Natural killer cell (primary cell): ENCODE results near the gene DNAH2. TPM values are rescaled to one million over a fixed set of nuclear protein-coding genes. Genes with fewer than 3 reads are reported as not detected.

Experiments
- ATAC-seq, 3 donors: fragments of 150-1000 bp in 2 of 3; fragments of 200-7000 bp in 1 of 3; cut with Tn5 transposase; 1 replicate in 1 of 3; 2 replicates in 2 of 3; pipeline ENCODE4 v1.10.0; 2021; ENCODE audit warnings: mild to moderate bottlenecking in 2 of 3, moderate library complexity in 2 of 3
- DNase-seq, 2 donors: peaks; one replicate each; pipeline versions ENCODE4 v3.0.0 to v3.0.0-alpha.2; 2013 to 2021; ENCODE audit warnings: mixed read lengths in 1 of 2
- H3K27ac ChIP-seq: one replicate; pipeline ENCODE4 v1.5.1; 2013; ENCODE audit warnings: mild to moderate bottlenecking, low read length
- H3K27me3 ChIP-seq: one replicate; pipeline ENCODE4 v1.6.1; 2013; ENCODE audit warnings: low read length; ENCODE audit not compliant: control insufficient read depth, insufficient read depth
- H3K36me3 ChIP-seq: one replicate; pipeline ENCODE4 v1.6.1; 2013; ENCODE audit warnings: low read length; ENCODE audit not compliant: control insufficient read depth, insufficient read depth
- H3K4me1 ChIP-seq: one replicate; pipeline ENCODE4 v1.6.1; 2013; ENCODE audit warnings: low read length; ENCODE audit not compliant: control insufficient read depth, insufficient read depth
- H3K4me3 ChIP-seq: one replicate; pipeline ENCODE4 v1.5.1; 2013; ENCODE audit warnings: low read length
- H3K9me3 ChIP-seq: one replicate; pipeline ENCODE4 v1.6.1; 2013; ENCODE audit warnings: low read length; ENCODE audit not compliant: control insufficient read depth, insufficient read depth
- H3K27ac Mint-ChIP-seq, 2 donors: one replicate each; pipeline ENCODE4 v1.8.0; 2022; ENCODE audit warnings: mild to moderate bottlenecking in 2 of 2, mixed read lengths in 2 of 2, moderate library complexity in 1 of 2
- H3K27me3 Mint-ChIP-seq, 2 donors: one replicate each; pipeline ENCODE4 v1.8.0; 2022; ENCODE audit warnings: low read depth in 2 of 2, mixed read lengths in 2 of 2
- H3K36me3 Mint-ChIP-seq: one replicate; pipeline ENCODE4 v1.8.0; 2022; ENCODE audit warnings: mixed read lengths
- H3K4me1 Mint-ChIP-seq, 2 donors: one replicate each; pipeline ENCODE4 v1.8.0; 2022; ENCODE audit warnings: mixed read lengths in 2 of 2
- H3K4me3 Mint-ChIP-seq: one replicate; pipeline ENCODE4 v1.8.0; 2022; ENCODE audit warnings: mild to moderate bottlenecking, moderate library complexity, mixed read lengths
- H3K9me3 Mint-ChIP-seq, 2 donors: one replicate each; pipeline ENCODE4 v1.8.0; 2022; ENCODE audit warnings: mixed read lengths in 2 of 2
- CTCF ChIP-seq: fragments of 200-600 bp; IDR thresholded peaks from one replicate; pipeline ENCODE4 v1.8.0; 2022; ENCODE audit warnings: antibody characterized with exemption
- WGBS: methylation state at CpG from one replicate; pipeline ENCODE4 v1.1.7; 2013; ENCODE audit warnings: missing lambda C conversion rate; ENCODE audit not compliant: insufficient coverage; 5-methylcytosine and 5-hydroxymethylcytosine counted together
- intact Hi-C: fragments of 100-400 bp; cut with micrococcal nuclease; formaldehyde crosslinking; loops from one replicate; pipeline ENCODE4 v1.14.2; 2022
- total RNA-seq, 4 donors: library from RNA; stranded (reverse); fragments of 120-200 nt in 1 of 4; gene quantifications; one replicate each; pipeline versions ENCODE4 v1.2.3 to v1.2.4, GENCODE V29; 2013 to 2022

DNAH2 gene
- total RNA-seq, 3 donors from 2014 or later (not counting 1 experiment from before 2014, with no cell fraction given), result 0.05 to 0.07 TPM; not detected in 1

- no peak overlapping the region for H3K27ac ChIP-seq
- H3K27me3 Mint-ChIP-seq, result peaks cover 0 to 12% of the 10 kb centered on the region in 2 donors
- peaks cover 21 to 41% of the 10 kb centered on the region in 2 donors for H3K4me1 Mint-ChIP-seq
- no peaks in the 10 kb centered on the region for H3K9me3 ChIP-seq
- ATAC-seq (no peak), DNase-seq (no peak)
- H3K4me3 ChIP-seq, result no peak overlapping the region
- intact Hi-C loops, result no loop called here
- H3K9me3 Mint-ChIP-seq, result no peaks in the 10 kb centered on the region
- H3K36me3 ChIP-seq, result no peaks in the 10 kb centered on the region
- peaks cover 32% of the 10 kb centered on the region for H3K4me1 ChIP-seq
- H3K27me3 ChIP-seq, result no peaks in the 10 kb centered on the region
- H3K4me3 Mint-ChIP-seq, result no peak overlapping the region
- H3K27ac Mint-ChIP-seq, result no peak overlapping the region
- 88% methylated on average over 8 of the region's 10 CpGs for WGBS
- no peak for TF ChIP-seq CTCF
- no peaks in the 10 kb centered on the region for H3K36me3 Mint-ChIP-seq
Observed at GRCh38 chr17:7832431-7832830, 114.9 kb downstream of the DNAH2 start.

DNA sequence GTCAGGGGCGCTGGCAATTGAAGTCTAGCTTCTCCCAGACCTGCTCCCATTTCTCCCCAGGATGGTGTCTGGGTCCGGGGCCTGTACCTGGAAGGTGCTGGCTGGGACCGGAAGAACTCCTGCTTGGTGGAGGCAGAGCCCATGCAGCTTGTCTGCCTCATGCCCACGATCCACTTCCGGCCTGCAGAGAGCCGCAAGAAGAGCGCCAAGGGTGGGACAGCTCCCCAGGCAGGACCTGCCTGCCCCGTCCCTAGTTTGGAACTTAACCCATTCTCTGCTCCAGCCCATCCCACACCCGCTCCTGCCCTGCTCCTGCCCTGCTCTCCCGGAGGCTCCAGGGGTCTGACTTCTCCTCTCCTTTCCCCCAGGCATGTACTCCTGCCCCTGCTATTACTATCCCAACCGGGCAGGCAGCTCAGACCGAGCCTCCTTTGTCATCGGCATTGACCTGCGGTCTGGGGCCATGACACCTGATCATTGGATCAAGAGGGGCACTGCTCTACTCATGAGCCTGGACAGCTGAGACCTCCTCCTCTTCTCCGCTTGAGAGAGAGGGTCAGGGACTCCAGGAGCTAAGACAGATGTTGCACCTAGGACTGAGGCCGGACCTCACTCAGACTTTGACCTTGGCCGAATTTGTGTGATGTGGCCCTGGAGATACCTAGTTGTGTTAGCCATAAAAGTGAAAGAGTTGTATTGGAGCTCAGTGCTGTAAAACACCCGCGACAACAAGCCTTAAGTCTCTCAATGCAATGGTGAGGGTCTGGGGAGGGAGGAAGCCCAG, 115.7 kb downstream of the DNAH2 start:
- H3K27ac ChIP-seq, result no peak overlapping the region
- peak overlapping the region; percentile 59 for H3K4me3 ChIP-seq
- H3K36me3 ChIP-seq, result no peaks in the 10 kb centered on the region
- ATAC-seq, result no peak
- H3K36me3 Mint-ChIP-seq, result no peaks in the 10 kb centered on the region
- peak overlapping the region; percentile 88 for H3K4me3 Mint-ChIP-seq
- H3K27ac Mint-ChIP-seq, result peak overlapping the region; percentile 97 to 100
- H3K4me1 Mint-ChIP-seq, result peaks cover 25 to 46% of the 10 kb centered on the region in 2 donors
- peak in 1 of 2 donors; percentile 30 for DNase-seq
- H3K9me3 Mint-ChIP-seq, result no peaks in the 10 kb centered on the region
- H3K4me1 ChIP-seq, result peaks cover 35% of the 10 kb centered on the region
- WGBS, result 61% methylated on average over 19 of the region's 19 CpGs
- H3K27me3 Mint-ChIP-seq, result peaks cover 0 to 12% of the 10 kb centered on the region in 2 donors
- H3K27me3 ChIP-seq, result no peaks in the 10 kb centered on the region
- TF ChIP-seq CTCF, result no peak
- no peaks in the 10 kb centered on the region for H3K9me3 ChIP-seq
- intact Hi-C loops, result no loop called here

DNA sequence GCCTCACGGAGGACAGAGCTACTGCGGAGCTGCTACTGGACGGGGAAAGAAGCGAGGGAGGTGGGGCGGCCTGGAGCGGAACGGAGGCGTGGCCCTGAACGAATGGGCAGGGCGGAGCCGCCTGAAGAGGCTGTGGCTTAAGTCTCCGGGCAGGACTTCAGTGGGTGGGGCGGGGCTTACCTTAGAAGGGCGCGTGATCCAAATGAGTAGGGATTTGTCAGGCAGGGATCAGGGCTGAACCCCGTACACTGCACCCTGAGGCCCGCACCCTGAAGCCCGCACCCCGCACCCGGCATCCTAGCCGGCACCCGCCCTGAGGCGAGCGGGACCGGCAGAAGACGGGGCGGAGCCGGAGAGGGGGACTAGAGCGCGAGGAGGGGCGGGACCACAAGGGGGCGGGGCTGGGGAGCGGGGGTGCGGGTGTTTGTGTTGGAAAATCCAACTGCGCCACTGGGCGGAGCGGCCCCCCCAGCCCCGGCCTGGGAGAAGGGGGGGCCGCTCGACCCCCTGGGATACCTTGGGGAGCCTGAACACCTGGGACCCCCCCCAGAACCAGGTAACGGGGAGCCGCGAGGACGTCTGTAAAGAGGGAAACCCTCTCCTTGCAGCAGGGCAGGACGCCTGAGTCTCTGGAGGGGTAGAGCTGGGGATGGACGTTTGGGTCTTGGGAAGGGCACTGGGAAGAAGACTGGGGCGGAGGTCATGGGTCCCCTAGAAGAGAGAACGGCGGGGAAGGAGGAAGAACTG, 116.4 kb downstream of the DNAH2 start, which contains the start of gene KDM6B:
Gene KDM6B, plus strand, starts transcription at position 423 of the 747 bp plus-strand sequence. CDS start 11,338 bp downstream, outside the sequence.
- Mint-ChIP-seq H3K9me3 (no peaks in the 10 kb centered on the region), H3K36me3 (no peaks in the 10 kb centered on the region), H3K4me3 (peak within 1 kb of the TSS; percentile 94), H3K27ac (peak within 1 kb of the TSS; percentile 97 to 100), H3K4me1 (peaks cover 33 to 54% of the 10 kb centered on the region in 2 donors), H3K27me3 (peaks cover 0 to 12% of the 10 kb centered on the region in 2 donors)
- Histone ChIP-seq H3K27me3 (no peaks in the 10 kb centered on the region), H3K36me3 (no peaks in the 10 kb centered on the region), H3K27ac (peak within 1 kb of the TSS; percentile 98), H3K4me1 (peaks cover 42% of the 10 kb centered on the region), H3K9me3 (no peaks in the 10 kb centered on the region), H3K4me3 (peak within 1 kb of the TSS; percentile 59)
- ATAC-seq (peak; percentile 65 to 80 (median 67)), DNase-seq (peak; percentile 87 to 94)
- under 1% methylated on average over 49 of the region's 49 CpGs for WGBS
- intact Hi-C loops, result loop anchor here (1.0 to 2.0 kb wide), 3 partner anchors 8 to 53 kb away; partner anchors contain the start of gene NAA38
- TF ChIP-seq CTCF, result no peak
